ENCODE results near the gene FAAH.

The FAAH gene

GRCh38 chr1:46421739-46422138 lies 27.6 kb downstream of the FAAH start:
- in situ Hi-C loops (cut with MboI; ENCODE audit: low sequenced_read_pairs), result no loop called here

GRCh38 chr1:46422261-46422871 lies 28.2 kb downstream of the FAAH start:
- H3K36me3 ChIP-seq (replicated peaks), result no peaks in the 10 kb centered on the region
- H3K9me3 ChIP-seq, result no peaks in the 10 kb centered on the region
- in situ Hi-C loops (cut with MboI; ENCODE audit: low sequenced_read_pairs), result no loop called here
- peaks cover 6% of the 10 kb centered on the region; the same call in 1 of the 2 replicates for H3K27me3 ChIP-seq (ENCODE audit: low read depth)
- DNase-seq (ENCODE audit: low spot score in 2 of 2), result no peak
- no peak overlapping the region for H3K4me3 ChIP-seq
- no peaks in the 10 kb centered on the region for H3K4me1 ChIP-seq

More at GRCh38 chr1:46421739-46422138, 27.6 kb downstream of the FAAH start:
- DNase-seq (ENCODE audit: low spot score in 2 of 2), result no peak
- H3K9me3 ChIP-seq, result no peaks in the 10 kb centered on the region
- peaks cover 6% of the 10 kb centered on the region; the same call in 1 of the 2 replicates for H3K27me3 ChIP-seq (ENCODE audit: low read depth)
- no peaks in the 10 kb centered on the region for H3K4me1 ChIP-seq
- H3K36me3 ChIP-seq (replicated peaks), result no peaks in the 10 kb centered on the region
- H3K4me3 ChIP-seq, result no peak overlapping the region

GRCh38 chr1:46423574-46424240 lies 29.6 kb downstream of the FAAH start:
- Histone ChIP-seq H3K4me3 (no peak overlapping the region), H3K4me1 (no peaks in the 10 kb centered on the region), H3K27me3 (ENCODE audit: low read depth) (peaks cover 6% of the 10 kb centered on the region; the same call in 1 of the 2 replicates), H3K9me3 (no peaks in the 10 kb centered on the region), H3K36me3 (replicated peaks) (no peaks in the 10 kb centered on the region)
- in situ Hi-C loops (cut with MboI; ENCODE audit: low sequenced_read_pairs), result no loop called here
- DNase-seq (ENCODE audit: low spot score in 2 of 2), result no peak

GRCh38 chr1:46424730-46425129 lies 30.6 kb downstream of the FAAH start:
- Histone ChIP-seq H3K36me3 (replicated peaks) (no peaks in the 10 kb centered on the region), H3K27me3 (ENCODE audit: low read depth) (peaks cover 6% of the 10 kb centered on the region; the same call in 1 of the 2 replicates), H3K4me3 (no peak overlapping the region), H3K9me3 (no peaks in the 10 kb centered on the region), H3K4me1 (no peaks in the 10 kb centered on the region)
- DNase-seq (ENCODE audit: low spot score in 2 of 2), result no peak
- in situ Hi-C loops (cut with MboI; ENCODE audit: low sequenced_read_pairs), result no loop called here

GRCh38 chr1:46425726-46426125 lies 31.6 kb downstream of the FAAH start:
- no peaks in the 10 kb centered on the region for H3K9me3 ChIP-seq
- no peak overlapping the region for H3K4me3 ChIP-seq
- H3K27me3 ChIP-seq (ENCODE audit: low read depth), result peaks cover 2% of the 10 kb centered on the region; the same call in 1 of the 2 replicates
- no peak for DNase-seq (ENCODE audit: low spot score in 2 of 2)
- in situ Hi-C loops (cut with MboI; ENCODE audit: low sequenced_read_pairs), result no loop called here
- H3K4me1 ChIP-seq, result no peaks in the 10 kb centered on the region
- no peaks in the 10 kb centered on the region for H3K36me3 ChIP-seq (replicated peaks)

GRCh38 chr1:46427541-46427940 lies 33.4 kb downstream of the FAAH start:
- Histone ChIP-seq H3K36me3 (replicated peaks) (no peaks in the 10 kb centered on the region), H3K27me3 (ENCODE audit: low read depth) (0 out of 2 replicates have a peak, but pooled peaks cover 2% of the 10 kb centered on the region), H3K4me1 (no peaks in the 10 kb centered on the region), H3K4me3 (no peak overlapping the region), H3K9me3 (no peaks in the 10 kb centered on the region)
- no peak for DNase-seq (ENCODE audit: low spot score in 2 of 2)
- in situ Hi-C loops (cut with MboI; ENCODE audit: low sequenced_read_pairs), result no loop called here

- H3K9me3 ChIP-seq, result no peaks in the 10 kb centered on the region
- H3K4me3 ChIP-seq, result no peak overlapping the region
- 0 out of 2 replicates have a peak, but pooled peaks cover 2% of the 10 kb centered on the region for H3K27me3 ChIP-seq (ENCODE audit: low read depth)
- in situ Hi-C loops (cut with MboI; ENCODE audit: low sequenced_read_pairs), result no loop called here
- H3K4me1 ChIP-seq, result no peaks in the 10 kb centered on the region
- no peak for DNase-seq (ENCODE audit: low spot score in 2 of 2)
- no peaks in the 10 kb centered on the region for H3K36me3 ChIP-seq (replicated peaks)
Measured at GRCh38 chr1:46429436-46429835, 35.3 kb downstream of the FAAH start.

- in situ Hi-C loops (cut with MboI; ENCODE audit: low sequenced_read_pairs), result no loop called here
- no peaks in the 10 kb centered on the region for H3K4me1 ChIP-seq
- DNase-seq (ENCODE audit: low spot score in 2 of 2), result no peak
- peaks cover 2% of the 10 kb centered on the region; the same call in 1 of the 2 replicates for H3K27me3 ChIP-seq (ENCODE audit: low read depth)
- no peaks in the 10 kb centered on the region for H3K9me3 ChIP-seq
- H3K4me3 ChIP-seq, result no peak overlapping the region
- no peaks in the 10 kb centered on the region for H3K36me3 ChIP-seq (replicated peaks)
Measured at GRCh38 chr1:46431695-46432094, 37.6 kb downstream of the FAAH start.

GRCh38 chr1:46432781-46433327 lies 38.7 kb downstream of the FAAH start:
- in situ Hi-C loops (cut with MboI; ENCODE audit: low sequenced_read_pairs), result no loop called here

GRCh38 chr1:46434358-46434757 lies 40.2 kb downstream of the FAAH start:
- Histone ChIP-seq H3K27me3 (ENCODE audit: low read depth) (peaks cover 9% of the 10 kb centered on the region; the same call in 1 of the 2 replicates), H3K9me3 (no peaks in the 10 kb centered on the region), H3K36me3 (replicated peaks) (no peaks in the 10 kb centered on the region), H3K4me3 (no peak overlapping the region), H3K4me1 (no peaks in the 10 kb centered on the region)
- DNase-seq (ENCODE audit: low spot score in 2 of 2), result no peak
- in situ Hi-C loops (cut with MboI; ENCODE audit: low sequenced_read_pairs), result no loop called here

More at GRCh38 chr1:46432781-46433327, 38.7 kb downstream of the FAAH start:
- no peaks in the 10 kb centered on the region for H3K4me1 ChIP-seq
- H3K9me3 ChIP-seq, result no peaks in the 10 kb centered on the region
- H3K4me3 ChIP-seq, result no peak overlapping the region
- DNase-seq (ENCODE audit: low spot score in 2 of 2), result no peak
- H3K27me3 ChIP-seq (ENCODE audit: low read depth), result peaks cover 9% of the 10 kb centered on the region; the same call in 1 of the 2 replicates
- H3K36me3 ChIP-seq (replicated peaks), result no peaks in the 10 kb centered on the region

- Histone ChIP-seq H3K4me1 (no peaks in the 10 kb centered on the region), H3K9me3 (no peaks in the 10 kb centered on the region), H3K27me3 (ENCODE audit: low read depth) (peaks cover 9% of the 10 kb centered on the region; the same call in 1 of the 2 replicates), H3K4me3 (no peak overlapping the region), H3K36me3 (replicated peaks) (no peaks in the 10 kb centered on the region)
- in situ Hi-C loops (cut with MboI; ENCODE audit: low sequenced_read_pairs), result no loop called here
- DNase-seq (ENCODE audit: low spot score in 2 of 2), result no peak
Measured at GRCh38 chr1:46436844-46437243, 42.7 kb downstream of the FAAH start.

GRCh38 chr1:46437723-46438122 lies 43.6 kb downstream of the FAAH start:
- no peaks in the 10 kb centered on the region for H3K9me3 ChIP-seq
- in situ Hi-C loops (cut with MboI; ENCODE audit: low sequenced_read_pairs), result no loop called here
- H3K4me3 ChIP-seq, result no peak overlapping the region
- no peaks in the 10 kb centered on the region for H3K4me1 ChIP-seq
- peaks cover 9% of the 10 kb centered on the region; the same call in 1 of the 2 replicates for H3K27me3 ChIP-seq (ENCODE audit: low read depth)
- H3K36me3 ChIP-seq (replicated peaks), result no peaks in the 10 kb centered on the region
- DNase-seq (ENCODE audit: low spot score in 2 of 2), result no peak

GRCh38 chr1:46438346-46438745 lies 44.2 kb downstream of the FAAH start:
- Histone ChIP-seq H3K4me3 (no peak overlapping the region), H3K4me1 (peaks cover 2% of the 10 kb centered on the region; the same call in 1 of the 2 replicates), H3K9me3 (no peaks in the 10 kb centered on the region), H3K36me3 (replicated peaks) (no peaks in the 10 kb centered on the region), H3K27me3 (ENCODE audit: low read depth) (peaks cover 9% of the 10 kb centered on the region; the same call in 1 of the 2 replicates)
- in situ Hi-C loops (cut with MboI; ENCODE audit: low sequenced_read_pairs), result no loop called here
- no peak for DNase-seq (ENCODE audit: low spot score in 2 of 2)

GRCh38 chr1:46440478-46440877 lies 46.4 kb downstream of the FAAH start:
- Histone ChIP-seq H3K9me3 (no peaks in the 10 kb centered on the region), H3K36me3 (replicated peaks) (no peaks in the 10 kb centered on the region), H3K27me3 (ENCODE audit: low read depth) (peaks cover 11% of the 10 kb centered on the region; the same call in 1 of the 2 replicates), H3K4me3 (no peak overlapping the region), H3K4me1 (peaks cover 2% of the 10 kb centered on the region; the same call in 1 of the 2 replicates)
- in situ Hi-C loops (cut with MboI; ENCODE audit: low sequenced_read_pairs), result no loop called here
- DNase-seq (ENCODE audit: low spot score in 2 of 2), result no peak
